PC-3 (cell line): Measurements from ENCODE around the gene TRIM60. TPM values are rescaled to one million over a fixed set of nuclear protein-coding genes. Genes with fewer than 3 reads are reported as not detected.

Experiments
- ATAC-seq: fragments of 200-7000 bp; cut with Tn5 transposase; 2 replicates; pipeline ENCODE4 v1.9.1; 2020; ENCODE audit warnings: mild to moderate bottlenecking, moderate library complexity
- BruUV-seq: library from RNA; stranded (reverse); fragments of 400-500 nt; replicated peaks from 2 replicates; lab custom pipeline; 2021; lab: Mats Ljungman, UMichigan
- CTCF ChIA-PET: fragments of 300-600 bp; sonication (Branson Sonifier 250); formaldehyde crosslinking; loops from one replicate; lab custom pipeline; 2022; ENCODE audit warnings: antibody characterized with exemption; lab: Charles Lee
- POLR2A ChIA-PET: fragments of 300-600 bp; sonication (Branson Sonifier 250); formaldehyde crosslinking; loops from one replicate; lab custom pipeline; 2022; ENCODE audit warnings: antibody characterized with exemption; ENCODE audit not compliant: unreplicated experiment; lab: Charles Lee
- DNase-seq: peaks from one replicate; pipeline ENCODE4 v3.0.0-alpha.2; 2015
- H2AFZ ChIP-seq: fragments of 300-600 bp; sonication (generic); 2 replicates; pipeline ENCODE4 v1.6.0; 2016; ENCODE audit warnings: antibody characterized with exemption, low read length
- H3F3A ChIP-seq: fragments of 300-600 bp; sonication (generic); one replicate; pipeline ENCODE4 v1.6.0; 2017; ENCODE audit warnings: antibody characterized with exemption, low read length, control low read depth, mild to moderate bottlenecking; ENCODE audit not compliant: unreplicated experiment
- H3K27ac ChIP-seq: fragments of 300-600 bp; sonication (generic); 2 replicates; pipeline ENCODE4 v1.5.1; 2016; ENCODE audit warnings: mild to moderate bottlenecking, low read length
- H3K27me3 ChIP-seq: fragments of 300-600 bp; sonication (generic); 2 replicates; pipeline ENCODE4 v1.6.1; 2016; ENCODE audit warnings: low read length, mixed read lengths
- H3K36me3 ChIP-seq: fragments of 300-600 bp; sonication (generic); 2 replicates; pipeline ENCODE4 v1.6.1; 2016; ENCODE audit warnings: low read depth, mixed run types, low read length, mixed read lengths
- H3K4me1 ChIP-seq: fragments of 300-600 bp; sonication (generic); 2 replicates; pipeline ENCODE4 v1.5.1; 2016; ENCODE audit warnings: low read length; ENCODE audit not compliant: insufficient read depth
- H3K4me2 ChIP-seq: fragments of 300-600 bp; sonication (generic); 2 replicates; pipeline ENCODE4 v1.6.0; 2016; ENCODE audit warnings: low read length
- H3K4me3 ChIP-seq: fragments of 300-600 bp; sonication (generic); 2 replicates; pipeline ENCODE4 v1.5.1; 2016; ENCODE audit warnings: mild to moderate bottlenecking, low read length, mixed read lengths
- H3K79me2 ChIP-seq: fragments of 300-600 bp; sonication (generic); 2 replicates; pipeline ENCODE4 v1.6.1; 2017; ENCODE audit warnings: low read length, mixed read lengths
- H3K9ac ChIP-seq: fragments of 300-600 bp; sonication (generic); 2 replicates; pipeline ENCODE4 v1.6.0; 2016; ENCODE audit warnings: mild to moderate bottlenecking, low read length
- H3K9me2 ChIP-seq: fragments of 300-600 bp; sonication (generic); replicated peaks from 2 replicates; pipeline ENCODE4 v1.6.1; 2016; ENCODE audit warnings: mixed run types, low read length, mixed read lengths
- H3K9me3 ChIP-seq: fragments of 300-600 bp; sonication (generic); 2 replicates; pipeline ENCODE4 v1.6.1; 2016; ENCODE audit warnings: low read length, mixed read lengths
- H4K20me1 ChIP-seq: fragments of 300-600 bp; sonication (generic); 2 replicates; pipeline ENCODE4 v1.6.1; 2016; ENCODE audit warnings: low read length, mixed read lengths
- CTCF ChIP-seq: fragments of 300-600 bp; sonication (generic); conservative IDR thresholded peaks from 2 replicates; pipeline ENCODE4 v1.5.1; 2017; ENCODE audit warnings: antibody characterized with exemption, low read depth, mild to moderate bottlenecking, low read length
- EZH2 ChIP-seq: fragments of 300-600 bp; sonication (generic); IDR thresholded peaks from one replicate; pipeline ENCODE4 v1.6.1; 2017; ENCODE audit warnings: antibody characterized with exemption, mild to moderate bottlenecking, low read length; ENCODE audit not compliant: unreplicated experiment
- EZH2phosphoT487 ChIP-seq: fragments of 300-600 bp; sonication (generic); IDR thresholded peaks from 2 replicates; pipeline ENCODE4 v1.6.1; 2018; ENCODE audit warnings: mild to moderate bottlenecking, antibody characterized with exemption, low read length, borderline replicate concordance
- intact Hi-C: fragments of 100-400 bp; cut with micrococcal nuclease; formaldehyde crosslinking; loops from 2 replicates; pipeline ENCODE4 v1.9.0; 2023
- total RNA-seq: library from RNA; depleted of rRNA; stranded (reverse); fragments of >200 nt; gene quantifications from 2 replicates; pipeline ENCODE4 v1.2.3, GENCODE V29; 2014

Gene TRIM60
- total RNA-seq, 1 experiment from 2014 or later: not detected

DNA sequence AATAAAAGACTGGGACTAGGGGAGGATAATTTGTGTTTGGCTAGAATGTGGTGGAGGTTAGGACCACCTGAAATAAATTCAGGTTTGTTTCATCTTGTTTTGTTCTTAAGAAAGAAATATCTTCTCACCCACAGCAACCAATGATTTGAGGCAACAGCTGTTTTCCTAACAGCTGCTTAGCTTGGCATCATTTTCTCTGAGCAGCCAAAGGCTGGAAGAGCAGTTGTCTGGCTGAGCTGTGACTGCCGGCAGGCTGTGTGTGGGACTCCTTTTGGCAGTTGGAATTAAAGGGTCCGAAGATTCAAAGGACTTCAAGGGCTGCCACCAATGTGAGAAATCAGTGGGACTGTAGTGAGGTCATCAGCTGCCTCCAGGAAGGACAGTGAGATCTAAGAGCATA is 26.9 kb downstream of the TRIM60 start:
- POLR2A ChIA-PET: no interaction called here
- BruUV-seq: no TSS peak
- Histone ChIP-seq H3K9me2 (no peaks in the 10 kb centered on the region), H3K4me2 (no peak overlapping the region), H3K4me1 (no peaks in the 10 kb centered on the region), H3K9ac (no peak overlapping the region), H4K20me1 (no peaks in the 10 kb centered on the region), H3K36me3 (no peaks in the 10 kb centered on the region), H3K27ac (no peak overlapping the region), H3F3A (no peaks in the 10 kb centered on the region), H3K4me3 (no peak overlapping the region), H2AFZ (no peak overlapping the region), H3K27me3 (no peaks in the 10 kb centered on the region), H3K79me2 (no peaks in the 10 kb centered on the region), H3K9me3 (no peaks in the 10 kb centered on the region)
- intact Hi-C loops: no loop called here
- CTCF ChIA-PET: no interaction called here
- DNase-seq (no peak), ATAC-seq (no peak)
- TF ChIP-seq EZH2 (no peak), EZH2phosphoT487 (no peak), CTCF (no peak)

DNA sequence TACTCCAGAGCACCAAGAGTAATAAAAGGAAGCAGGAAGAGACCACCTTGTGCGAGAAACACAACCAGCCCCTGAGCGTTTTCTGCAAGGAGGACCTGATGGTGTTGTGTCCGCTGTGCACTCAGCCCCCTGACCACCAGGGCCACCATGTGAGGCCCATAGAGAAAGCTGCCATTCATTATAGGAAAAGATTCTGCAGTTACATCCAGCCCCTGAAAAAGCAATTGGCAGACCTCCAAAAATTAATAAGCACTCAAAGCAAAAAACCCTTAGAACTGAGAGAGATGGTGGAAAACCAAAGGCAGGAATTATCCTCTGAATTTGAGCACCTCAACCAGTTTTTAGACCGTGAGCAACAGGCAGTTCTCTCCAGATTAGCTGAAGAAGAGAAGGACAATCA is 27.6 kb downstream of the TRIM60 start:
- Histone ChIP-seq H3K27me3 (no peaks in the 10 kb centered on the region), H3K9me3 (no peaks in the 10 kb centered on the region), H3K4me3 (no peak overlapping the region), H4K20me1 (no peaks in the 10 kb centered on the region), H3K4me2 (no peak overlapping the region), H3K79me2 (no peaks in the 10 kb centered on the region), H3K9ac (no peak overlapping the region), H3K27ac (no peak overlapping the region), H3K36me3 (no peaks in the 10 kb centered on the region), H2AFZ (no peak overlapping the region), H3K9me2 (no peaks in the 10 kb centered on the region), H3K4me1 (no peaks in the 10 kb centered on the region), H3F3A (no peaks in the 10 kb centered on the region)
- intact Hi-C loops: no loop called here
- TF ChIP-seq EZH2 (no peak), CTCF (no peak), EZH2phosphoT487 (no peak)
- no peak for DNase-seq
- no TSS peak for BruUV-seq
- no peak for ATAC-seq
- POLR2A ChIA-PET: no interaction called here
- CTCF ChIA-PET: no interaction called here

DNA sequence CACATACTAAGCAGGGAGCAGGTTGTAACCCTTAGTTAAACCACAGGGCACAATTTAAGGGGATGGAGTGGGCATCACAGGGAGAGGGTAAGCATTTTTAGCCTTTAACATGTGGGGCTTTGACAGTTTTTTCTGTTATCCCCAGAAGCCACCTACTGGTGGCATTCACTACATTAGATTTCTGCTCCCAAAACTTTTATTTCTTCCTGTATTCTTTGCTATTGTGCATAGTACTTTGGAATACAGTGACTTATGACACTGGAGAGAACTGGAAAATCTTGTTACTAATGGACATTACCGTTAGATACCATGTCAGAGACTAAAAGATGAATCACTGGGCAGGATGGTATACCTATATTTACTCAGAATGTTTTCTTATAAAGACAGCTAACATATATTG is 29.1 kb downstream of the TRIM60 start:
- CTCF ChIA-PET: no interaction called here
- H4K20me1 ChIP-seq: no peaks in the 10 kb centered on the region

More for the DNA sequence above, 29.1 kb downstream of the TRIM60 start:
- no peaks in the 10 kb centered on the region for H3K9me3 ChIP-seq
- no peaks in the 10 kb centered on the region for H3K4me1 ChIP-seq
- no peak overlapping the region for H3K4me3 ChIP-seq
- no TSS peak for BruUV-seq
- no peaks in the 10 kb centered on the region for H3K27me3 ChIP-seq
- no peaks in the 10 kb centered on the region for H3K9me2 ChIP-seq
- H3K27ac ChIP-seq: no peak overlapping the region
- H3F3A ChIP-seq: no peaks in the 10 kb centered on the region
- no peak overlapping the region for H2AFZ ChIP-seq
- no peaks in the 10 kb centered on the region for H3K79me2 ChIP-seq
- intact Hi-C loops: no loop called here
- no peaks in the 10 kb centered on the region for H3K36me3 ChIP-seq
- H3K4me2 ChIP-seq: no peak overlapping the region
- DNase-seq (peak; percentile 62), ATAC-seq (peak; percentile 68)
- H3K9ac ChIP-seq: no peak overlapping the region
- POLR2A ChIA-PET: no interaction called here
- TF ChIP-seq EZH2phosphoT487: no peak
- no peak for TF ChIP-seq EZH2
- TF ChIP-seq CTCF: peak; percentile 55
